Spleen (tissue), 11 donors: ENCODE results near the gene FRAS1. TPM values are rescaled to one million over a fixed set of nuclear protein-coding genes. Genes with fewer than 3 reads are reported as not detected.
"Not testable (repeated sequence)": the region's sequence is repeated elsewhere in the genome, so short reads cannot be mapped to it uniquely, and the experiment has no call there.

Experiments used
- DNase-seq: peaks from one replicate; pipeline ENCODE4 v3.0.0-alpha.2; 2020
- H3K27ac ChIP-seq, 8 donors: fragments of 200-600 bp; sonication (generic) in 7 of 8; 1 replicate in 4 of 8; 2 replicates in 4 of 8; pipeline versions ENCODE4 v1.5.0 to v1.8.0; 2016 to 2021; ENCODE audit warnings: inconsistent platforms in 4 of 8, mild to moderate bottlenecking in 4 of 8, moderate library complexity in 1 of 8
- H3K27me3 ChIP-seq, 7 donors: fragments of 200-600 bp; sonication (generic) in 6 of 7; replicated peaks in 1 of 7; 1 replicate in 4 of 7; 2 replicates in 3 of 7; pipeline versions ENCODE4 v1.5.0 to v1.8.0; 2016 to 2021; ENCODE audit warnings: inconsistent platforms in 3 of 7, mild to moderate bottlenecking in 1 of 7
- H3K36me3 ChIP-seq, 6 donors: fragments of 200-600 bp; sonication (generic) in 5 of 6; 1 replicate in 4 of 6; 2 replicates in 2 of 6; pipeline versions ENCODE4 v1.5.0 to v1.8.0; 2016 to 2021; ENCODE audit warnings: inconsistent platforms in 2 of 6
- H3K4me1 ChIP-seq, 6 donors: fragments of 200-600 bp; sonication (generic) in 5 of 6; 1 replicate in 3 of 6; 2 replicates in 3 of 6; pipeline versions ENCODE4 v1.5.0 to v1.8.0; 2016 to 2021; ENCODE audit warnings: inconsistent platforms in 3 of 6
- H3K4me3 ChIP-seq, 8 donors: fragments of 200-600 bp; sonication (generic) in 7 of 8; 1 replicate in 4 of 8; 2 replicates in 4 of 8; pipeline versions ENCODE4 v1.5.0 to v1.8.0; 2016 to 2021; ENCODE audit warnings: inconsistent platforms in 4 of 8, mild to moderate bottlenecking in 4 of 8, moderate library complexity in 2 of 8
- H3K9me3 ChIP-seq, 8 donors: fragments of 200-600 bp; sonication (generic) in 7 of 8; 1 replicate in 4 of 8; 2 replicates in 4 of 8; pipeline versions ENCODE4 v1.5.0 to v1.8.0; 2016 to 2021; ENCODE audit warnings: inconsistent platforms in 4 of 8
- CTCF ChIP-seq, 11 experiments: fragments of 200-600 bp in 7 of 11; fragments of 450-650 bp in 4 of 11; sonication (generic) in 4 of 11; IDR thresholded peaks in 8 of 11; conservative IDR thresholded peaks in 3 of 11; 1 replicate in 7 of 11; 2 replicates in 4 of 11; pipeline versions ENCODE4 v1.4.0 to v1.8.0; 2016 to 2021; ENCODE audit warnings: antibody characterized with exemption in 11 of 11, inconsistent platforms in 4 of 11, mild to moderate bottlenecking in 1 of 11
- POLR2A ChIP-seq, 3 donors: fragments of 450-650 bp; IDR thresholded peaks; one replicate each; pipeline ENCODE4 v1.5.1; 2017; ENCODE audit warnings: antibody characterized with exemption in 3 of 3, mild to moderate bottlenecking in 1 of 3
- POLR2AphosphoS5 ChIP-seq, 3 donors: sonication (generic); formaldehyde crosslinking; IDR thresholded peaks; one replicate each; pipeline ENCODE4 v1.5.1; 2017; ENCODE audit warnings: antibody characterized with exemption in 3 of 3
- WGBS, 5 donors: extraction: QIAGEN DNeasy Blood & Tissue Kit in 3 of 5; methylation state at CpG; one replicate each; pipeline versions ENCODE4 v1.1.5 to v1.1.7; 2013 to 2018; 5-methylcytosine and 5-hydroxymethylcytosine counted together
- intact Hi-C: fragments of 100-400 bp; cut with DNase I; formaldehyde crosslinking; loops from one replicate; pipeline ENCODE4 v1.15.0; 2023; ENCODE audit warnings: low total_unique reads
- polyA plus RNA-seq, 3 donors: library from polyadenylated mRNA; stranded (reverse); fragments of 200-250 nt; gene quantifications; one replicate each; pipeline ENCODE4 v1.2.1, GENCODE V29; 2013
- total RNA-seq, 7 donors: library from RNA; depleted of rRNA in 3 of 7; stranded (reverse); fragments of >200 nt in 3 of 7; fragmentation: NEBNext Ultra II Directional in 4 of 7; extraction: Animal tissue kit (Norgen Biotek cat#: 25700) in 4 of 7; gene quantifications; one replicate each; pipeline versions ENCODE4 v1.1.0 to v1.2.1, GENCODE V29; 2016 to 2021
- donor health status: healthy with polysubstance abuse.
- donor health status: DM: no; HTN: no; CAD: no; lungs with moderate emphysema.
- donor health status: DM: no; HTN: no; CAD: no.
- donor health status: Bipolar disorder and iron deficiency.
- donor health status: healthy.
- donor health status: DM: no; HTN: no; CAD: no.
- donor health status: DM: yes; HTN: yes; CAD: no.

Gene FRAS1
- total and polyA plus RNA-seq, 10 donors, result 0.10 to 3.0 (median 1.3) TPM

DNA sequence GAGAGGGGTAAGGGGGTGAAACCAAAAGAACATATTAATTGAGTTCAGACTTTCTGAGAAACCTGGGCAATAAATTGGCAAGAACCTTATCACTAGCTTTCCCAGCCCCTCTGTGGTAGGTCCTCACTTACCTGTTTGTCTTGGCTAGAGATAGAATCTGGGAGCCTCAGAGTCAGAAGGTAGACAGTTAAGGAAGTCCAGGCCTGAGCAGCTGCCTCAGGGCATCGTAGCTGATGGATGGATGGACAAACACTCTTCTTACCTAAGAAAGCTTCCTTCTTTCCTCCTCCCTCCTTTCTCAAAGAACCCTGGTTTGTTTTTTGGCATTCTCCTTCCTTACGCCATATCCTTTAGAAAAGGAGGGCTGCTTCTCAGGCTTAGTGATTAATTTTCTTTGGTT, 24.4 kb downstream of the FRAS1 start:
- Histone ChIP-seq H3K36me3 (no peaks in the 10 kb centered on the region), H3K27me3 (no peaks in the 10 kb centered on the region), H3K4me3 (no peak overlapping the region), H3K27ac (no peak overlapping the region), H3K4me1 (no peaks in the 10 kb centered on the region), H3K9me3 (no peaks in the 10 kb centered on the region)
- no peak for DNase-seq
- TF ChIP-seq CTCF (IDR thresholded peaks at IDR 0.05 in 8 of 11, conservative IDR thresholded peaks at IDR 0.05 in 3 of 11) (no peak), POLR2A (IDR thresholded peaks at IDR 0.05) (no peak), POLR2AphosphoS5 (IDR thresholded peaks at IDR 0.05) (no peak)
- intact Hi-C loops, result no loop called here
- WGBS, 5 donors, result 81 to 91% (median 83%) methylated on average over 2 of the region's 2 CpGs

DNA sequence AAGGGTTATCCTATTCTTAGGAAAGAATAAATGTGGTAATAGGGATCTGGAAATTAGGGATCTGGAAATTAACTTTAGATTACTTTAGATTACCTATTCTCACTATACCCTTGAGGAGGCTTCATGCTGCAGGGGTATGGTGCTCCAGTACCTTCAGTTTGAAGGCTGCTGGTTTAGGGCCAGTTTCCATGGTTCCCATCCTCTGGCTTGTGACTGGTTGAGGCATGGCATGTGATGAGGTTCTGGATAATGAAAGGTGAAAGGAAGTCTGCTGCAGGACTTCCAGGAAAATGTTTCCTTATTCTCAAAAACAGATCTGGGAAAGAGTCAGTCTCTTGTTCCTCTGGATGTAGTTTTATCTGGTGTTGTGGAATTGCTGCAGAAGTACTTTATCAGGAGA, 25.9 kb downstream of the FRAS1 start:
- no peaks in the 10 kb centered on the region for H3K9me3 ChIP-seq
- no peaks in the 10 kb centered on the region for H3K27me3 ChIP-seq
- intact Hi-C loops, result no loop called here

GRCh38 chr4:78091534-78091933, 34.4 kb downstream of the FRAS1 start:
- H3K4me1 ChIP-seq, result no peaks in the 10 kb centered on the region
- no peaks in the 10 kb centered on the region for H3K36me3 ChIP-seq
- no peak overlapping the region for H3K4me3 ChIP-seq
- TF ChIP-seq POLR2A (IDR thresholded peaks at IDR 0.05), result no peak
- no peak for TF ChIP-seq CTCF (IDR thresholded peaks at IDR 0.05 in 8 of 11, conservative IDR thresholded peaks at IDR 0.05 in 3 of 11)
- TF ChIP-seq POLR2AphosphoS5 (IDR thresholded peaks at IDR 0.05), result no peak
- no peak for DNase-seq
- no peaks in the 10 kb centered on the region for H3K27me3 ChIP-seq
- no peak overlapping the region for H3K27ac ChIP-seq
- WGBS, 5 donors, result 80 to 90% (median 84%) methylated on average over 3 of the region's 3 CpGs
- intact Hi-C loops, result no loop called here
- H3K9me3 ChIP-seq, result peaks cover 0 to 4% (median 0%) of the 10 kb centered on the region in 8 donors

More for the DNA sequence above, 25.9 kb downstream of the FRAS1 start:
- Histone ChIP-seq H3K4me3 (no peak overlapping the region), H3K27ac (no peak overlapping the region), H3K4me1 (no peaks in the 10 kb centered on the region), H3K36me3 (no peaks in the 10 kb centered on the region)
- no peak for DNase-seq
- TF ChIP-seq CTCF (IDR thresholded peaks at IDR 0.05 in 8 of 11, conservative IDR thresholded peaks at IDR 0.05 in 3 of 11) (no peak), POLR2AphosphoS5 (IDR thresholded peaks at IDR 0.05) (no peak), POLR2A (IDR thresholded peaks at IDR 0.05) (no peak)

DNA sequence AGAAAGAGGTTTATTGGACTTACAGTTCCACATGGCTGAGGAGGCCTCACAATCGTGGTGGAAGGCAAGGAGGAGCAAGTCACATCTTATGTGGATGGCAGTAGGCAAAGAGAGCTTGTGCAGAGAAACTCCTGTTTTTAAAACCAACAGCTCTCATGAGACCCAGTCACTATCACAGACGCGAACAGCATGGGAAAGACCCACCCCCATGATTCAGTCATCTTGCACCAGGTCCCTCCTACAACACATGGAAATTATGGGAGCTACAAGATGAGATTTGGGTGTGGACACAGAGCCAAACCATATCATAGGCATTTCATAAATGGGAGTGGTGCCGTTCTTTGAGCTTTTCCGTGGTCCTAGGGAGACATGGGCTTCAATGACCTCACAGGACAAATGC, 35.2 kb downstream of the FRAS1 start:
- H3K27me3 ChIP-seq, H3K9me3 ChIP-seq, H3K27ac ChIP-seq, H3K4me3 ChIP-seq, DNase-seq, intact Hi-C loops, H3K4me1 ChIP-seq, H3K36me3 ChIP-seq: not testable (repeated sequence)
- 84 to 89% (median 85%) methylated on average over 5 of the region's 5 CpGs for WGBS, 5 donors

GRCh38 chr4:78092850-78093249, 35.7 kb downstream of the FRAS1 start:
- H3K27ac ChIP-seq, result no peak overlapping the region

More at GRCh38 chr4:78092850-78093249, 35.7 kb downstream of the FRAS1 start:
- no peaks in the 10 kb centered on the region for H3K4me1 ChIP-seq
- no peaks in the 10 kb centered on the region for H3K36me3 ChIP-seq
- H3K9me3 ChIP-seq, result peaks cover 0 to 12% (median 0%) of the 10 kb centered on the region in 8 donors
- H3K4me3 ChIP-seq, result no peak overlapping the region
- no peak for DNase-seq
- TF ChIP-seq POLR2AphosphoS5 (IDR thresholded peaks at IDR 0.05) (no peak), POLR2A (IDR thresholded peaks at IDR 0.05) (no peak), CTCF (IDR thresholded peaks at IDR 0.05 in 8 of 11, conservative IDR thresholded peaks at IDR 0.05 in 3 of 11) (no peak)
- intact Hi-C loops, result no loop called here
- H3K27me3 ChIP-seq, result no peaks in the 10 kb centered on the region
